Left lung (tissue), 10 donors: ENCODE data around the gene OR5AU1. TPM values are rescaled to one million over a fixed set of nuclear protein-coding genes. Genes with fewer than 3 reads are reported as not detected.

Experiments used
- ATAC-seq: fragments of 200-7000 bp; cut with Tn5 transposase; one replicate; pipeline ENCODE4 v1.9.1; 2020; ENCODE audit warnings: moderate library complexity
- DNase-seq, 4 donors: peaks; one replicate each; pipeline ENCODE4 v3.0.0-alpha.2; 2013 to 2020
- H3K27ac ChIP-seq, 2 donors: fragments of 200-600 bp; sonication (generic) in 1 of 2; one replicate each; pipeline versions ENCODE4 v1.5.0 to v1.8.0; 2020 to 2021
- H3K27me3 ChIP-seq, 2 donors: fragments of 200-600 bp; sonication (generic) in 1 of 2; one replicate each; pipeline versions ENCODE4 v1.5.0 to v1.8.0; 2020 to 2021
- H3K36me3 ChIP-seq, 2 donors: fragments of 200-600 bp; sonication (generic) in 1 of 2; one replicate each; pipeline versions ENCODE4 v1.5.0 to v1.8.0; 2020 to 2021
- H3K4me1 ChIP-seq, 2 donors: fragments of 200-600 bp; one replicate each; pipeline ENCODE4 v1.8.0; 2021
- H3K4me3 ChIP-seq, 2 donors: fragments of 200-600 bp; sonication (generic) in 1 of 2; one replicate each; pipeline versions ENCODE4 v1.5.0 to v1.8.0; 2020 to 2021; ENCODE audit warnings: mild to moderate bottlenecking in 1 of 2
- H3K9me3 ChIP-seq, 2 donors: fragments of 200-600 bp; sonication (generic) in 1 of 2; one replicate each; pipeline versions ENCODE4 v1.5.0 to v1.8.0; 2020 to 2021
- intact Hi-C, 2 donors: fragments of 100-400 bp; cut with DNase I; formaldehyde crosslinking; loops; one replicate each; pipeline versions ENCODE4 v1.11.2 to v1.14.2; 2022
- polyA plus RNA-seq, 6 donors: library from polyadenylated mRNA; unstranded; fragments of 120-200 nt; gene quantifications; one replicate each; pipeline ENCODE4 v1.2.1, GENCODE V29; 2013; ENCODE audit not compliant: insufficient read length in 6 of 6
- total RNA-seq, 2 donors: library from RNA; stranded (reverse); fragmentation: NEBNext Ultra II Directional; extraction: Animal tissue kit (Norgen Biotek cat#: 25700); gene quantifications; one replicate each; pipeline ENCODE4 v1.2.1, GENCODE V29; 2021
- TF ChIP-seq, protein P1 (sequence below), 2 donors: fragments of 200-600 bp; sonication (generic) in 1 of 2; IDR thresholded peaks; one replicate each; pipeline versions ENCODE4 v1.5.0 to v1.8.0; 2021; ENCODE audit warnings: antibody characterized with exemption in 2 of 2
- donor health status: DM: no; HTN: yes; CAD: no.
- donor health status: DM: no; HTN: no; CAD: no.

The OR5AU1 gene
- total and polyA plus RNA-seq, 8 donors = 0.04 to 0.49 (median 0.07) TPM; not detected in 2

DNA sequence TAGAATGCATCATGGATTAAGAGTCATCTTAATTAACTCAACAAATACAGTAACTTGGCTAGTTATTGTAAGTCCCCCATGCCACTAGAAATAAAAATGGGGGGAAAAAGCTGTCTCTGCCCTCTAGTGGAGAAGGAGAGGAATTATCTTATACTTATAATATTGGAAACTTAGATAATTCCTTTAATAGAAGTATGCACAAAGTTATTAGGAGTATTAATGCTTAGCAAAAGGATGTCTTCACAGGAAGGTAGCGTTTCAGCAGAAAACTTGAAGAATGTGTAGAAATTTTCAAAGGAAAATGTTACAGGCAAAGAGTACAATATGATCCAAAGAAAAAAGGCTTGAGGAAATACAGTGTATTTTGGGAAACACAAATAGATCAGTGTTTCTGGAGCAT, 19.8 kb downstream of the OR5AU1 start:
- H3K9me3 ChIP-seq = no peaks in the 10 kb centered on the region
- no peak overlapping the region for H3K4me3 ChIP-seq
- no peaks in the 10 kb centered on the region for H3K36me3 ChIP-seq
- peaks cover 0 to 7% of the 10 kb centered on the region in 2 donors for H3K27me3 ChIP-seq
- no peaks in the 10 kb centered on the region for H3K4me1 ChIP-seq
- intact Hi-C loops = no loop called here
- DNase-seq = no peak
- TF ChIP-seq, protein P1, sequence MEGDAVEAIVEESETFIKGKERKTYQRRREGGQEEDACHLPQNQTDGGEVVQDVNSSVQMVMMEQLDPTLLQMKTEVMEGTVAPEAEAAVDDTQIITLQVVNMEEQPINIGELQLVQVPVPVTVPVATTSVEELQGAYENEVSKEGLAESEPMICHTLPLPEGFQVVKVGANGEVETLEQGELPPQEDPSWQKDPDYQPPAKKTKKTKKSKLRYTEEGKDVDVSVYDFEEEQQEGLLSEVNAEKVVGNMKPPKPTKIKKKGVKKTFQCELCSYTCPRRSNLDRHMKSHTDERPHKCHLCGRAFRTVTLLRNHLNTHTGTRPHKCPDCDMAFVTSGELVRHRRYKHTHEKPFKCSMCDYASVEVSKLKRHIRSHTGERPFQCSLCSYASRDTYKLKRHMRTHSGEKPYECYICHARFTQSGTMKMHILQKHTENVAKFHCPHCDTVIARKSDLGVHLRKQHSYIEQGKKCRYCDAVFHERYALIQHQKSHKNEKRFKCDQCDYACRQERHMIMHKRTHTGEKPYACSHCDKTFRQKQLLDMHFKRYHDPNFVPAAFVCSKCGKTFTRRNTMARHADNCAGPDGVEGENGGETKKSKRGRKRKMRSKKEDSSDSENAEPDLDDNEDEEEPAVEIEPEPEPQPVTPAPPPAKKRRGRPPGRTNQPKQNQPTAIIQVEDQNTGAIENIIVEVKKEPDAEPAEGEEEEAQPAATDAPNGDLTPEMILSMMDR (IDR thresholded peaks at IDR 0.05) = peak; percentile 38 to 51
- ATAC-seq = peak; percentile 34
- no peak overlapping the region for H3K27ac ChIP-seq

- H3K36me3 ChIP-seq = no peaks in the 10 kb centered on the region
- no peaks in the 10 kb centered on the region for H3K9me3 ChIP-seq
- H3K4me3 ChIP-seq = no peak overlapping the region
- TF ChIP-seq, protein P1 (IDR thresholded peaks at IDR 0.05) = no peak
- intact Hi-C loops = no loop called here
- DNase-seq (no peak), ATAC-seq (no peak)
- H3K27me3 ChIP-seq = no peaks in the 10 kb centered on the region
- no peaks in the 10 kb centered on the region for H3K4me1 ChIP-seq
- no peak overlapping the region for H3K27ac ChIP-seq
Observed at GRCh38 chr14:21133901-21134300, 22.0 kb downstream of the OR5AU1 start.

DNA sequence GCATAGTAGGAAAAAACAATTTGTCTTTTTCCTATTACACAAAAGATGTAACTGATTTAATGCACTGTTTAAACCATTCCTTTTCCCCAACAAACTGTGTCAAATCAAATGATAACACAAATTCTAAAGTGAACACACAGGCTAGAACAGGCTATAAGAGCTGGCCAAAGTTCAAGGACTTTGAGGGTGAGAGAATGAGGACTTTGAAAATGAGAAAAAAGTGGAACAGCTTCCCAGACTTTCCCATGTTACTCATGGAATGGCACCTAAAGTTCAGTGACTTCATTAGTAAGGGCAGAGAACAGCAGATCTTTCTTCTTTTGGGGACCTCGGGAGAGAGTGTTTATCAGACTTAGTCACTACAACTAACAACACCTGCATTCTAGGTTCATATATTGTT, 32.4 kb downstream of the OR5AU1 start:
- DNase-seq = no peak
- Histone ChIP-seq H3K27ac (no peak overlapping the region), H3K27me3 (no peaks in the 10 kb centered on the region), H3K4me3 (no peak overlapping the region), H3K36me3 (no peaks in the 10 kb centered on the region), H3K9me3 (no peaks in the 10 kb centered on the region), H3K4me1 (no peaks in the 10 kb centered on the region)
- intact Hi-C loops = no loop called here
- TF ChIP-seq, protein P1 (IDR thresholded peaks at IDR 0.05) = no peak
- ATAC-seq = no peak

DNA sequence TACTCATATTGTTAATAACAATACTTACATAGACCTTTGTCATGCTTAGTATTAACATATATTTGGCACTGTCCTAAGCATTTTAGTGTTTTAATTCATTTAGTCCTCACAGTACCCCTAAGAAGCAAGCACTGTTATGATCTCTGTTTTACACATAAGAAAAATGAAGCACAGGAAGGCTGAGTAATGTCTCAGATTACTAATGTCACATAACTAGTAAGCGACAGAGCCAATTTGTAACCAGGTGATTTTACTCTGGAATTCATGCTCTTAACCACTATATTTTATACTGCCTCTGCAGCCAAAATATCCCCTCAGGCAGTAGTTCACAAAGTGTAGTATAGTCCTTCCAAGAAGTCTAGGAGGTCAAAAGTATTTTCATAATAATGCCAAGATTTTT, 34.7 kb downstream of the OR5AU1 start:
- Histone ChIP-seq H3K4me3 (no peak overlapping the region), H3K27ac (no peak overlapping the region), H3K4me1 (no peaks in the 10 kb centered on the region), H3K36me3 (no peaks in the 10 kb centered on the region), H3K27me3 (no peaks in the 10 kb centered on the region), H3K9me3 (no peaks in the 10 kb centered on the region)
- intact Hi-C loops = no loop called here
- TF ChIP-seq, protein P1 (IDR thresholded peaks at IDR 0.05) = no peak
- no peak for ATAC-seq
- no peak for DNase-seq

- Histone ChIP-seq H3K36me3 (no peaks in the 10 kb centered on the region), H3K9me3 (no peaks in the 10 kb centered on the region), H3K27ac (no peak overlapping the region), H3K27me3 (no peaks in the 10 kb centered on the region), H3K4me3 (no peak overlapping the region), H3K4me1 (no peaks in the 10 kb centered on the region)
- ATAC-seq (no peak), DNase-seq (no peak)
- intact Hi-C loops = no loop called here
- TF ChIP-seq, protein P1 (IDR thresholded peaks at IDR 0.05) = no peak
Observed at GRCh38 chr14:21120686-21121085, 35.2 kb downstream of the OR5AU1 start.
